Stomach (tissue), 4 donors: ENCODE results near the gene SEMA3F.

Experiments
- CTCF ChIP-seq, 7 experiments: fragments of 450-650 bp in 4 of 7; fragments of 200-600 bp in 3 of 7; sonication (generic) in 3 of 7; IDR thresholded peaks; one replicate each; pipeline ENCODE4 v1.5.1; 2016 to 2019; ENCODE audit warnings: antibody characterized with exemption in 7 of 7, control low read depth in 2 of 7, mild to moderate bottlenecking in 1 of 7
- POLR2A ChIP-seq, 4 donors: fragments of 450-650 bp; IDR thresholded peaks; one replicate each; pipeline ENCODE4 v1.6.1; 2016; ENCODE audit warnings: antibody characterized with exemption in 4 of 4, control low read depth in 2 of 4, mild to moderate bottlenecking in 1 of 4, moderate library complexity in 1 of 4

- TF ChIP-seq CTCF (IDR thresholded peaks at IDR 0.05) (no peak), POLR2A (IDR thresholded peaks at IDR 0.05) (no peak)
These were observed 31.0 kb downstream of the SEMA3F start for GRCh38 chr3:50186096-50186495.
